C4-2B (cell line): Measurements from ENCODE around the gene C2CD5.

ENCODE experiments used
- ZFX ChIP-seq: fragments of 450-650 bp; IDR thresholded peaks from 2 replicates; pipeline ENCODE4 v1.6.1; 2017
- TF ChIP-seq, protein P1 (sequence below): fragments of 450-650 bp; conservative IDR thresholded peaks from 2 replicates; pipeline ENCODE4 v1.5.1; 2017; ENCODE audit warnings: mild to moderate bottlenecking

DNA sequence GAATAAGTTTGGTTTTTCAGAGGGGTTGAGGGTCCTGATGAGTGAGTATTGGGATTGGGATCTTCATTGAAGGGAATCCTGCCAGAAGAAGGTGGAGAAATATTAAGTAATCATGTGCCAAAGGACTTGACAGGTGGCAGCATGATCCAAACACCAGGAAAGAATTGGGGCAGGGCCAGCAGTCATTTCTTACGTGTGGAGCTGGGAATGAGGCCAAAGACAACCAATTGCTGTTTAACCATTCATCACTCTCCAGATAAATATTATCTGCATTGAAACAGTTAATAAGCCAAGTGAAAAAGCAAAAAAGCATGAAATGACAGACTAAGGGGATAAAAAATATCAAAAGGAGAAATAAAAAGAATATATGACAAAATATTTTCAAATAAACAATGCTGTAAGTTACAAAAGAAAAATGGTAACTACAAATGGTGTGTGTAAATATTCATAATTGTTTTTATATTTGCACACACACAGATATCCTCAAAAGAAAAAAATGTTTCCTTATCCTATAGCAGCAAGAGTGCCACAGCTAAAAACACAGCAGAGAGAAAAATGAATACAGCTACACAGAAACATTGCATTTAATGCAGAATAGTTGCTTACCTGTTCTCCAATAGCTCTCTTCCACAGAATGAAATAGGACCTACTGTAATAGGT, 26.2 kb downstream of the C2CD5 start:
- TF ChIP-seq, protein P1, sequence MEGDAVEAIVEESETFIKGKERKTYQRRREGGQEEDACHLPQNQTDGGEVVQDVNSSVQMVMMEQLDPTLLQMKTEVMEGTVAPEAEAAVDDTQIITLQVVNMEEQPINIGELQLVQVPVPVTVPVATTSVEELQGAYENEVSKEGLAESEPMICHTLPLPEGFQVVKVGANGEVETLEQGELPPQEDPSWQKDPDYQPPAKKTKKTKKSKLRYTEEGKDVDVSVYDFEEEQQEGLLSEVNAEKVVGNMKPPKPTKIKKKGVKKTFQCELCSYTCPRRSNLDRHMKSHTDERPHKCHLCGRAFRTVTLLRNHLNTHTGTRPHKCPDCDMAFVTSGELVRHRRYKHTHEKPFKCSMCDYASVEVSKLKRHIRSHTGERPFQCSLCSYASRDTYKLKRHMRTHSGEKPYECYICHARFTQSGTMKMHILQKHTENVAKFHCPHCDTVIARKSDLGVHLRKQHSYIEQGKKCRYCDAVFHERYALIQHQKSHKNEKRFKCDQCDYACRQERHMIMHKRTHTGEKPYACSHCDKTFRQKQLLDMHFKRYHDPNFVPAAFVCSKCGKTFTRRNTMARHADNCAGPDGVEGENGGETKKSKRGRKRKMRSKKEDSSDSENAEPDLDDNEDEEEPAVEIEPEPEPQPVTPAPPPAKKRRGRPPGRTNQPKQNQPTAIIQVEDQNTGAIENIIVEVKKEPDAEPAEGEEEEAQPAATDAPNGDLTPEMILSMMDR = no peak
- no peak for TF ChIP-seq ZFX
